Caki2 (cell line): Measurements from ENCODE around the gene THBS3. TPM values are rescaled to one million over a fixed set of nuclear protein-coding genes. Genes with fewer than 3 reads are reported as not detected.
"Not testable (repeated sequence)": the region's sequence is repeated elsewhere in the genome, so short reads cannot be mapped to it uniquely, and the experiment has no call there.

Experiments
- DNase-seq: peaks from one replicate; pipeline ENCODE4 v3.0.0-alpha.2; 2015; ENCODE audit warnings: low read depth
- in situ Hi-C: cut with HindIII; loops from 2 replicates; pipeline ENCODE4 v1.10.0; 2016; ENCODE audit warnings: low sequenced_read_pairs, low pct_unique_long_range_greater_than_20kb, mixed read lengths
- total RNA-seq: library from RNA; depleted of rRNA; stranded (reverse); fragments of >200 nt; shearing (Covaris generic); gene quantifications from 2 replicates; pipeline ENCODE4 v1.2.3, GENCODE V29; 2014; ENCODE audit warnings: low replicate concordance

THBS3 gene
- total RNA-seq, 1 experiment from 2014 or later = 20.5 TPM

DNA sequence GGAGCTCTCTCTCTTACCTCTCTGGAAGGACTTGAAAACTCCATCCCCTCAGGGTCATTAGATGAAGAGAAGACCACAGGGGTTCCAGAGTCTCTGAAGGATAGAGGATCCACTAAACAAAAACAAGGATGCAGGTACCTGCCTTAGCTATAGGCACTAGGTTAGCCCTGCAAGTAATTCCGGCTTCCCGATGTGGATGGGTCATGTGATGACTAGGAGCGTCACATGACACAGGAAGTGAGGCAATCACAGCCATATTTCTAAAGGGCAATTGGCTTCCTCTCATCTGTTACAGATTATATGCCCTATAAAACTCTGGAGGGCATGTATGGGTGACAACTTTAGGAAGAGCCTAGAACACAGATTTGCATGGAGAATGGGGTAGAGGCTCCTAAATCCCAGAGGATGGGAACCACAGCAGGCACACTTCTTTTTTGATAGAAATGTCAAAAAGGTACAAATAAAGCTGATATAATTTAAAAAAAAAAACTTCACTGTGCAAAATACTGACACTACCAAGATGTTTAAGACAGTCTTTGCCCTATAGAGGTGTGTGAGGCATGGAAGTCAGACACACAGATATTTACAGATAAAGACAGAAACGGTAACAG lies 33.5 kb upstream of the THBS3 start:
- peak; percentile 65 for DNase-seq
- in situ Hi-C loops = no loop called here

DNA sequence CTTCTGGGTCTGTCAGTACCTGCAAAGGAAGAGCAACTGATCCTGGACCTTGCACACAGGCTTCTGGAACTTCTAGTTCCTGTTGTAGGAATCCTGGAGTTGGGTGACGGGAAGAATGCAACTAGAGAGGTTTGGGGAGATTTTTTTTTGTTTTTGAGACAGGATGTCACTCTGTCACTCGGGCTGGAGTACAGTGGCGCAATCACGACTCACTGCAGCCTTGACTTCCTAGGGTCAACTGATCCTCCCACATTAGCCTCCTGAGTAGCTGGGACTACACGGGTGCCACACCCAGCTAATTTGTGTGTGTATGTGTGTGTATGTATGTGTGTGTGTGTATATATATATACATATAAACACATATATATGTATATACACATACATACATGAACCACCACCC lies 28.8 kb upstream of the THBS3 start:
- no peak for DNase-seq
- in situ Hi-C loops = no loop called here

DNA sequence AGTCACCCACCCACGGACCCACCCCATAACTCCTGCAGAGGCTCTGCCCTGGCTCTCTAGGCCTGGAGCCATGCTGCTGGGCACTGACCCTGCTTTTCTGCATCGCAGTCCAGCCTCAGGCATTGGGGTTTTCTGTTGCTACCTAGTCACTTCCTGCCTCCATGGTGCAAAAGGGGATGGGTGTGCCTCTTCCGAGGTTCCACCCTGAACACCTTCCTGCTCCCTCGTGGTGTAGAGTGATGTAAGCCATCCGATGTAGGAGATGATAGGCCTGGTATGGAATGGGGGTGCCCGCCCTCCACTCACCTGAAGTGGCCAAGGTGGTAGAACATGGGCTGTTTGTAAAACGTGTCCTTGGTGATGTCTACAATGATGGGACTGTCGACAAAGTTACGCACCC lies 27.7 kb upstream of the THBS3 start:
- DNase-seq, in situ Hi-C loops: not testable (repeated sequence)

DNA sequence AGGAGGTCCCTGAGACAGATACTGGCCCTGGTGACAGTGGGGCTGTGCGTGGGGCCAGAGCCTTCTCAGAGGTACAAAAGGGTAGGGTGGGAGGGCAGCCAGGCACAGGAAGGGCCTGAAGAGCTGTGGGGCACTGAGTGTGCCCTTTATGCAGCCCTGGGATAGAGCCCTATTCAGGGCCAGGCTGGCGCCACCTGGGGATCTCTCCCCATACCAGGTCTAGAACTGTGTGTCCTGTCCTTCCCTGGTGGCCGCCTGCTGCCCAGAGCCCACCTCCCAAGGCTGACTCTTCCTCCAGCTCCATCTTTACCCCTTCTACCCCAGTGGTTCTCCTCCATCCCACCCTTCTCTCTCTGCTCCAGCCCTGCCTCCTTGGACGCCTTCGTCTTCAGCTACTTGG lies 25.8 kb upstream of the THBS3 start:
- in situ Hi-C loops, DNase-seq: not testable (repeated sequence)

DNA sequence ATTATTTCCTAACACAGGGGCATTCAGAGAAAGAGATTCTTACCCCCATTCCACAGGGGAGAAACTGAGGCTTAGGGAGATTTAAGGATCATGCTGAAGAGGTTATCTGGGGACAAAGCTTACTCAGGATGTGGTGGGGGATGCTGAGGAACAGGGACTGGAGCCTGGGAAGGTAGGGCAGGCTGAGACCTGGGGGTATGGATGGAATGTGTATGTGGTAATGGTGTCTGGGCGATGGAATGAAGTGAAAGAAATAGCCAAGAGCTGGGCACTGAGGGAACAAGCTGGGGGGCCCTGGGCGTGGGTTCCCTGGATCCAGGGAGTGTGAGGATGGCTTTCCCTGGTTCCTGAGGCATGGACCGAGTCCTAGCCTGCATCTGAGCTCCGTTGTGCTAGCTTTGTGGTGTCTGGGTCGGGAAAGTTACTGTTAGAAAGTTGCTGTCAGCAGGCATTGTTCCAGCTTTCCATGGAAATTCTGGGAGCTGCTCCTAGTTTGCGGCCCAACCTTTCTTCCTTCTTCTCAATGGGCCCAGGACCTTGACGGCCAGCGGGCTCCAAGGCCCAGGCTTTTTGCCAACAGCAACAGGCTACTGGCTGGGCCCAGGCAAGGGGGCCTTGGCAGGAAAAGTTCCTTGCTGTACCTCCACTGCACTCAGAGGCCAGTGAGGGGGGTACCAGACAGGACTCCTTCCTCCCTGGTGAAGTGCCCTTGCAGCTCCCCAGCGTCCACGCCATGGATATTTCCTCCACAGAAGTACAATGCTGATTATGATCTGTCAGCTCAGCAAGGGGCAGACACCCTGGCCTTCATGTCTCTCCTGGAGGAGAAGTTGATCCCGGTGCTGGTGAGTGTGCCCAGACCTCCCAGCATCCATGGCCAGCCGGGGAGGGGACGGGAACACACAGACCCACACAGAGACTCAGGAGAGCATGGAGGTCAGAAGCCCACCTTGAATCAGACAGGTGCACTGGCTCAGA lies 24.6 kb upstream of the THBS3 start:
- DNase-seq = not testable (repeated sequence)

DNA sequence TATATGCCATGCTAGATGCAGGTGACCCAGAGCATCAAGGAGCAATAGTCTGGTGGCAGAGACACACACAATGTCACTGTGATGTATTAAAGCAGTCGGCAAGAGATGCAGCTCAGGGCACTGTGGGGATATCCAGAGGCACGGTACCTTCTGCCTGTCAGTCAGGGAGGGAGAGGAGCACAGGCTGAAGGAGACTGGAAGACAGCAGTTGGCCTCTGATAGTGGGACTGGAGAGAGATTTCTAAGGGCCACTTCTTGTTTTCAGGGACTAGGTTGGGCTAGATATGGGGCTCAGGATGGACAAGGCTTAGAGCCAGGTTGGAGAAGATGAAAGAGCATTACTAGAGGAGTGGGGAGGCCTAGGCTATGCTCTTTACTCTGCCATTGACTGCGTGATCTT lies 23.6 kb upstream of the THBS3 start:
- DNase-seq, in situ Hi-C loops: not testable (repeated sequence)

More for the DNA sequence above, 24.6 kb upstream of the THBS3 start:
- in situ Hi-C loops = not testable (repeated sequence)

DNA sequence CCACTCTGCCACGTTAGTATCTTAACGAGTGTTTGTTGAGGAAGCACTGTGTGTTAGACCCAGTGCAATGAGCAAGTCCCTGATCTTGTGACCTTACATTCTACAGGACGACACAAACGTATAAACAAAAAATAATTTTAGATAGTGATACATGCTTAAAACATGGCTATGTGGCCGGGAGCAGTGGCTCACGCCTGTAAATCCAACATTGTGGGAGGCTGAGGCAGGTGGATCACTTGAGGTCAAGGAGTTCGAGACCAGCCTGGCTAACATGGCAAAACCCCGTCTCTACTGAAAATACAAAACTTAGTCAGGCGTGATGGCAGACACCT lies 20.4 kb upstream of the THBS3 start:
- no peak for DNase-seq
- in situ Hi-C loops = no loop called here

DNA sequence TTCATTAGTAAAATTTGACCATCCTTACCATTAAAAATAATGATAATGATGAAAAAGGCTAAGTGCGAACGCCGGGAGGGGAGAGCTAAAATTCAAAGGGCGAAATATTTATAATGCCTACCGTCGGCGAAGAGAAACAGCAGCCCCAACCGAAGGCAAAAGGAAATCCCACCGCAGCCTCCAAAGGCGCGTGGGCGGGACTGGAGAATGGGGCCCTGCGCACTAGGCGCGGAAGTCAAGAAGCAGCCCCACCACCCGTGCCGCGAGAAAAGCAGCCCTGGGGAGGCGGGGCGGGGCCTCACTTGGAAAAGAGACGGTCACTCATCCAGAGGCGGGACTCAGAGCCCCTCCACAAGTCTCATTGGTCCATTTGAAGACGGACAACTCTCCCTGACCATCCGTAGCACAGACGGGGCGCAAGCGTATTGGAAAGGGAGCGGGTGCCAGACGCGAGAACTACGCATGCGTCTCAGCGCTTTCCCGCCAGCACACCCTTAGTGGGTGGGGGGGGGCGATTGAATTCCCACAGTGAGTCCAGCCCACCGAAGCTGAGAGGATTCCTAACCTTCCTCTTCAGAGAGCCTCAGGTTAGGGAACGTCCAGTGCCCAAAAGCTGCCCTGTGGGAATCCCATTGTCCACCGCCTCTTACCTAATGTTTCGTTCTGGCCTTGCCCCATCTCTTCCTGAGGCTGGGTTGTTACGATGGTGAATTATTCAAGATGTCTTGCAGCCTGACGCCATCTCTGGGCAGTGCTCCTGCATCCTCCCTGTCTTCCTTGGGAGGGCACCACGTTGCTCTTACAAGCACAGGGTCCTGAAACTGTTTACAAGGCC lies 19.8 kb upstream of the THBS3 start:
- in situ Hi-C loops = no loop called here
- DNase-seq = peak; percentile 99

DNA sequence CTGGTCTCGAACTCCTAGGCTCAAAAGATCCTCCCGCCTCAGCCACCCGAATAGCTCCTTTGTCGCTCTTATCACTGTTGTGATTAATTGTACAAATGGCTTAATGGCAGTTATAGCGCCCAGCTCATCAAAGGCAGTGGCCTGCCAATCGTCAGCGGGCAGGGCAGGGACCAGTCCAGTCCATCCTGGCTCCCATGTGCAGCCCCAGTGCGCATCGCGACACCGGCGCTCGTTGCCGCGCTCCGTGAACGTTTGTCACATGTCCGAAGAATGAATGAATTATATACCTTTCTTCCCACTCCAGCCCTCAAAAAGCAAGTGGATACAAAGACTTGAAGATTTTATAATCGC lies 19.2 kb upstream of the THBS3 start:
- in situ Hi-C loops = no loop called here
- no peak for DNase-seq

DNA sequence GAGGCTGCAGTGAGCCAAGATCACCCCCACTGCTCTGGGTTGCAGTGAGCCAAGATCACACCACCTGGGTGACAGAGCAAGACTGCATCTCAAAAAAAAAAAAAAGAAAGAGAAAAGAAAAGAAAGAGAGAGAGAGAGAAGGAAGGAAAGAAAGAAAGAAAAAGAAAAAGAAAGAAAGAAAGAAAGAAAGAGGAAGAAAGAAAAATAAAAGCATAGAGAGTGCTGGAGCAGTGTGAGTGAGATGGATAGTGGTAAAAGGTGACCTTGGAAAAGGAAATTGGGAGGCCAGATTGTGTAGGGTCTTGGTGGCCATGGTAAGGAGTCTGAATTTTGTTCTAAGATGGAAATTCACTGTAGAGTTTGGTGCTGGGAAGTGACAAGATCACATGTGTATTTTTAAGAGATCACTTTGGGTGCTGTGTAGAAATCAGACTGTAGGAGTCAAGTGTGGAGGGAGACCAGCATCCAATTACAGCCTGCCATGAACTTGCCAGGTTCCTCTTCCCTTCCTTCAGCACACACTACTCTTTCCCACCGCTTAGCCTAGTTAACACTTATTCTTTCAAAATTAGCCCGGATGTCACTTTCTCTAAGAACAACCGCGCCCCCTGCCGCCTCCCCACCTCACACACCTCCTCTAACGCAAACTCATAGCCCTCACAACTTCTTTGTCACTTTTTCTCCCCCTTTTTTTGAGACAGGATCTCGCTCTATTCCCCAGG lies 18.7 kb upstream of the THBS3 start:
- DNase-seq = peak; percentile 94
- in situ Hi-C loops = no loop called here

DNA sequence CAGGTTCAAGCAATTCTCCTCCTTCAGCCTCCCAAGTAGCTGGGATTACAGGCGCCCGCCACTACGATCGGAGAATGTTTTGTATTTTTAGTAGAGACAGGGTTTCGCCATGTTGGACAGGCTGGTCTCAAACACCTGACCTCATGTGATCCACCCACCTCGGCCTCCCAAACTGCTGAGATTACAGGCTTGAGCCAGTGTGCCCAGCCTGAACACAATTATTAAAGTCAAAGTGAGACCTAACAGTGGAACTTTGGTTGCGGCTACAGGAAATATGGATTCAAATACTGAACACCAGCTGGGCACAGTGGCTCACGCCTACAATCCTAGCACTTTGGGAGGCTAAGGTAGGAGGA lies 17.7 kb upstream of the THBS3 start:
- in situ Hi-C loops = not testable (repeated sequence)

DNA sequence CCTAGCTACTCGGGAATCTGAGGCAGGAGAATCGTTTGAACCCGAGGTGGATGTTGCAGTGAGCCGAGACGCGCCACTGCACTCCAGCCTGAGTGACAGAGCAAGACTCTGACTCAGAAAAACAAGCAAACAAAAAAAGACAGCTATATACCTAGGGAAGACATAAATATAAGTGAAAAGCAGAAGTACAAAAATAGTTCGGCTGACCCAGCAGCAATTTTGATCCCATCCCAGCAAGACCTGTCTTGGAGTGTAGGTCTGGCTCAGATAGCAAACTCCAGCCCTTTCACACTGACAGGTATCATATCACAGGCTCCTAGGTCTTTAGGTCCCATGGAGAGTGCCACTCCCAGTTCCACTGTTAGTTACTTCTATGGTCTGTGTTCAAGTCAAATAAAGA lies 15.3 kb upstream of the THBS3 start:
- DNase-seq = peak; percentile 53
- in situ Hi-C loops = no loop called here

More for the DNA sequence above, 17.7 kb upstream of the THBS3 start:
- DNase-seq = peak; percentile 41

DNA sequence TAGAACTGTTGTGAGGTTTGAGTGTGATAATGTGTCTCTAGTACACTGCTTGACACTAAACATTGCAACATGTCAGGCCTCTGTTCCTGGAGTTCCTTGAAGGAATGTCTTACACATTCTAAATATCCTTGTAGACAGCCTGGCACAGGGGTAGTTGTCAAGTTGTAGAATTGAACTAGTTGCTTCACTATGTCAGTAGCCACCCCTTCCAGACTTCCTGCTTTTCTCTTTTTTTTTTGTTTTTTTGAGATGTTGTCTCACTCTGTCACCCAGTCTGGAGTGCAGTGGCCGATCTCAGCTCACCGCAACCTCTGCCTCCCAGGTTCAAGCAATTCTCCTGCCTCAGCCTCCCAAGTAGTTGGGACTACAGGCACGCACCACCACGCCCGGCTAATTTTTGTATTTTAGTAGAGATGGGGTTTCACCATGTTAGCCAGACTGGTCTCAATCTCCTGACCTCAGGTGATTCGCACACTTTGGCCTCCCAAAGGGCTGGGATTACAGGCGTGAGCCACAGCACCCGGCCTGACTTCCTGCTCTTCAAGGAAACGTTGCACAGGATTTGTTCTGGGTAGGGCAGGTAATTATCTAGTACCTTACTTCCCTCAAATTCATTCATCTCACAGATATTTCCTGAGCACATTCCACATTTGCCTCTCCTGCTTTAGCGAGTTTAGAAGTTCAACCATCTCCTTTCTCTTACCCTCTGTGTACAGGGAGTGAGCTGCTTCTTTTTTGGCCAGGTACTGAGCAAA lies 12.7 kb upstream of the THBS3 start:
- DNase-seq = not testable (repeated sequence)

DNA sequence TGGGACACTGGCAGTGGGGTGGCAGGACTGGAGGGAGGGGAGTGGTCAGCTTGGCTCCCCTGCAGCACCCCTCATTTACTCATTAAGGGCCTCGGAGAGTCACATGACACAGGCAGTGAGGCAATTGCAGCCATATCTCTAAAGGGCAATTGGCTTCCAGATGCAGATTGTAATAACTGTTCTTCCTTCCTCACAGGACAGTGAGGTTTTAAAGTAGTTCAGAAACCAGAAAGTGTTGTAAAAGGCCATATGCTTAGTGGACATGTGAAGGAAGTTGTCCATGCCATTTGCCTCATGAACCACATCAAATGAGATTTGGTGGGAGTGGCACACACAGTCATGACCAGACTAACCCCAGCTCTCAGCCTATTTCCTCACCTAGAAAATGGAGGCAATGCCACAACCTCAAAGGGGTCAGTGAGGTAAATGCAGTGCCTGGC lies 11.9 kb upstream of the THBS3 start:
- DNase-seq = no peak
- in situ Hi-C loops = no loop called here

More for the DNA sequence above, 12.7 kb upstream of the THBS3 start:
- in situ Hi-C loops = not testable (repeated sequence)

DNA sequence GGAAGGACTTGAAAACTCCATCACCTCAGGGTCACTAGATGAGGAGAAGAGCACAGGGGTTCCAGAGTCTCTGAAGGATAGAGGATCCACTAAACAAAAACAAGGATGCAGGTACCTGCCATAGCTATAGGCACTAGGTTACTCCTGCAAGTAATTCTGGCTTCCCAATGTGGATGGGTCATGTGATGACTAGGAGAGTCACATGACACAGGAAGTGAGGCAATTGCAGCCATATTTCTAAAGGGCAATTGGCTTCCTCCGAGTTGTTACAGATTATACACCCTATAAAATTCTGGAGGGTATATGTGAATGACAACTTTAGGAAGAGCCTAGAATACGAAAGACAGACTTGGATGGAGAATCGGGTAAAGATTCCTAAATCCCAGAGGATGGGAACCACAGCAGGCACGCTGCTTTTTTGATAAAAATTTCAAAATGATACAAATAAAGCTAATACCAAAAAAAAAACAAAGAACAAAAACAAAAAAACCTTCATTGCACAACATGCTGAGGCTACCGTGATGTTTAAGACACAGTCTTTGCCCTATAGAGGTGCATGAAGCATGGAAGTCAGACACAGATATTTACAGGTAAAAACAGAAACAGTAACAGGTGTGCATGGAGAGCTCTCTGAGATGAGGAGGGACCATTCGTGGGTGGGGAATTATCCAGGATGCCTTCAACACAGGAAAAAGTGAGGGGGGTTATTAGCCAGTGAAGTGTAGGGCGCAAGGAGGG lies 11.3 kb upstream of the THBS3 start:
- peak; percentile 31 for DNase-seq
- in situ Hi-C loops = no loop called here

DNA sequence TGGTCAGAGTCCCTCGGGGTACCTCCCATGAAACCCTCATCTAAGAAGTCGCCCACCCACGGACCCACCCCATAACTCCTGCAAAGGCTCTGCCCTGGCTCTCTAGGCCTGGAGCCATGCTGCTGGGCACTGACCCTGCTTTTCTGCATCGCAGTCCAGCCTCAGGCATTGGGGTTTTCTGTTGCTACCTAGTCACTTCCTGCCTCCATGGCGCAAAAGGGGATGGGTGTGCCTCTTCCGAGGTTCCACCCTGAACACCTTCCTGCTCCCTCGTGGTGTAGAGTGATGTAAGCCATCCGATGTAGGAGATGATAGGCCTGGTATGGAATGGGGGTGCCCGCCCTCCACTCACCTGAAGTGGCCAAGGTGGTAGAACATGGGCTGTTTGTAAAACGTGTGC lies 7.0 kb upstream of the THBS3 start:
- in situ Hi-C loops, DNase-seq: not testable (repeated sequence)

DNA sequence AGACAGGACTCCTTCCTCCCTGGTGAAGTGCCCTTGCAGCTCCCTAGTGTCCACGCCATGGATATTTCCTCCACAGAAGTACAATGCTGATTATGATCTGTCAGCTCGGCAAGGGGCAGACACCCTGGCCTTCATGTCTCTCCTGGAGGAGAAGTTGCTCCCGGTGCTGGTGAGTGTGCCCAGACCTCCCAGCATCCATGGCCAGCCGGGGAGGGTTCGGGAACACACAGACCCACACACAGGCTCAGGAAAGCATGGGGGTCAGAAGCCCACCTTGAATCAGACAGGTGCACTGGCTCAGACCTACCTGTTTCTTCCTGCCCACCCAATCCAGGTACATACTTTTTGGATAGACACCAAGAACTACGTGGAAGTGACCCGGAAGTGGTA lies 4.3 kb upstream of the THBS3 start:
- DNase-seq, in situ Hi-C loops: not testable (repeated sequence)
